SH-SY5Y (cell line): ENCODE results near the gene SNX33.

ENCODE experiments used
- GATA2 ChIP-seq: IDR thresholded peaks from 2 replicates; pipeline ENCODE4 v1.6.1; 2011; ENCODE audit warnings: mild to moderate bottlenecking, low read depth, low read length
- GATA3 ChIP-seq: IDR thresholded peaks from 2 replicates; pipeline ENCODE4 v1.6.1; 2011; ENCODE audit warnings: low read depth, mild to moderate bottlenecking, low read length, moderate library complexity

- TF ChIP-seq GATA2 (0 out of 2 replicates have a peak, but pooled peaks have one; percentile 37), GATA3 (no peak)
Observed at GRCh38 chr15:75696854-75697259, 49.1 kb downstream of the SNX33 start.
